Neuron (in vitro differentiated cells): ENCODE measurements around the gene CHST10.

Source experiments
- H2AFZ ChIP-seq: one replicate; pipeline ENCODE4 v1.6.1; 2013; ENCODE audit warnings: low read depth, mild to moderate bottlenecking, inconsistent platforms, low read length, moderate library complexity
- H3K27me3 ChIP-seq: one replicate; pipeline ENCODE4 v1.6.1; 2013; ENCODE audit warnings: low read length; ENCODE audit not compliant: insufficient read depth
- H3K36me3 ChIP-seq: one replicate; pipeline ENCODE4 v1.6.1; 2013; ENCODE audit warnings: low read length; ENCODE audit not compliant: insufficient read depth
- H3K4me1 ChIP-seq: one replicate; pipeline ENCODE4 v1.6.1; 2013; ENCODE audit warnings: low read length; ENCODE audit not compliant: insufficient read depth
- H3K4me3 ChIP-seq: 2 replicates; pipeline ENCODE4 v1.5.1; 2013; ENCODE audit warnings: mild to moderate bottlenecking, low read length, moderate library complexity
- H3K9me3 ChIP-seq: one replicate; pipeline ENCODE4 v1.6.1; 2013; ENCODE audit warnings: low read length

CHST10 gene

GRCh38 chr2:100425573-100426383, 8.3 kb upstream of the CHST10 start:
- H3K4me3 ChIP-seq, result no peak overlapping the region

GRCh38 chr2:100425107-100425506, 7.6 kb upstream of the CHST10 start:
- H2AFZ ChIP-seq, result no peak overlapping the region
- no peaks in the 10 kb centered on the region for H3K36me3 ChIP-seq
- H3K4me3 ChIP-seq, result no peak overlapping the region
- H3K9me3 ChIP-seq, result no peaks in the 10 kb centered on the region
- H3K27me3 ChIP-seq, result no peaks in the 10 kb centered on the region
- no peaks in the 10 kb centered on the region for H3K4me1 ChIP-seq

More at GRCh38 chr2:100425573-100426383, 8.3 kb upstream of the CHST10 start:
- Histone ChIP-seq H3K9me3 (no peaks in the 10 kb centered on the region), H3K27me3 (no peaks in the 10 kb centered on the region), H2AFZ (no peak overlapping the region), H3K4me1 (no peaks in the 10 kb centered on the region), H3K36me3 (no peaks in the 10 kb centered on the region)

GRCh38 chr2:100424277-100424875, 6.9 kb upstream of the CHST10 start:
- Histone ChIP-seq H3K9me3 (no peaks in the 10 kb centered on the region), H3K27me3 (no peaks in the 10 kb centered on the region), H3K4me1 (no peaks in the 10 kb centered on the region), H2AFZ (no peak overlapping the region), H3K4me3 (no peak overlapping the region), H3K36me3 (no peaks in the 10 kb centered on the region)

- Histone ChIP-seq H3K36me3 (no peaks in the 10 kb centered on the region), H3K9me3 (no peaks in the 10 kb centered on the region), H3K27me3 (no peaks in the 10 kb centered on the region), H3K4me1 (no peaks in the 10 kb centered on the region), H3K4me3 (no peak overlapping the region), H2AFZ (no peak overlapping the region)
Measured at GRCh38 chr2:100423631-100424030, 6.2 kb upstream of the CHST10 start.

- Histone ChIP-seq H3K9me3 (no peaks in the 10 kb centered on the region), H3K36me3 (no peaks in the 10 kb centered on the region)
Measured at GRCh38 chr2:100422320-100423055, 5.0 kb upstream of the CHST10 start.

GRCh38 chr2:100419915-100420314, 2.4 kb upstream of the CHST10 start:
- H3K4me1 ChIP-seq, result peaks cover 18% of the 10 kb centered on the region
- H3K36me3 ChIP-seq, result no peaks in the 10 kb centered on the region
- H2AFZ ChIP-seq, result no peak overlapping the region
- H3K27me3 ChIP-seq, result no peaks in the 10 kb centered on the region
- no peaks in the 10 kb centered on the region for H3K9me3 ChIP-seq
- H3K4me3 ChIP-seq, result no peak overlapping the region

More at GRCh38 chr2:100422320-100423055, 5.0 kb upstream of the CHST10 start:
- H2AFZ ChIP-seq, result no peak overlapping the region
- no peak overlapping the region for H3K4me3 ChIP-seq
- H3K27me3 ChIP-seq, result no peaks in the 10 kb centered on the region
- H3K4me1 ChIP-seq, result no peaks in the 10 kb centered on the region

GRCh38 chr2:100418406-100418962, 1.0 kb upstream of the CHST10 start:
- peaks cover 6% of the 10 kb centered on the region for H3K36me3 ChIP-seq
- H3K4me1 ChIP-seq, result peaks cover 29% of the 10 kb centered on the region
- H3K4me3 ChIP-seq, result peak overlapping the region; percentile 72
- no peaks in the 10 kb centered on the region for H3K27me3 ChIP-seq
- H3K9me3 ChIP-seq, result no peaks in the 10 kb centered on the region
- H2AFZ ChIP-seq, result peak overlapping the region; percentile 95

GRCh38 chr2:100417711-100418124, 250 bp upstream of the CHST10 start:
- Histone ChIP-seq H3K36me3 (peaks cover 6% of the 10 kb centered on the region), H2AFZ (peak overlapping the region; percentile 95), H3K27me3 (no peaks in the 10 kb centered on the region), H3K4me3 (peak overlapping the region; percentile 72), H3K4me1 (peaks cover 37% of the 10 kb centered on the region), H3K9me3 (no peaks in the 10 kb centered on the region)

GRCh38 chr2:100416397-100416934, 1.0 kb downstream of the CHST10 start:
- Histone ChIP-seq H3K4me3 (peak overlapping the region; percentile 72), H3K36me3 (peaks cover 6% of the 10 kb centered on the region), H2AFZ (peak overlapping the region; percentile 95), H3K27me3 (no peaks in the 10 kb centered on the region), H3K9me3 (no peaks in the 10 kb centered on the region), H3K4me1 (peaks cover 49% of the 10 kb centered on the region)

- Histone ChIP-seq H3K27me3 (no peaks in the 10 kb centered on the region), H3K4me1 (peaks cover 50% of the 10 kb centered on the region), H2AFZ (no peak overlapping the region), H3K9me3 (no peaks in the 10 kb centered on the region), H3K36me3 (peaks cover 6% of the 10 kb centered on the region), H3K4me3 (no peak overlapping the region)
Measured at GRCh38 chr2:100413571-100413970, 3.9 kb downstream of the CHST10 start.

GRCh38 chr2:100412881-100413321, 4.6 kb downstream of the CHST10 start:
- Histone ChIP-seq H3K36me3 (peaks cover 6% of the 10 kb centered on the region), H3K9me3 (no peaks in the 10 kb centered on the region), H2AFZ (no peak overlapping the region), H3K4me3 (no peak overlapping the region), H3K4me1 (peaks cover 50% of the 10 kb centered on the region), H3K27me3 (no peaks in the 10 kb centered on the region)

GRCh38 chr2:100412466-100412865, 5.0 kb downstream of the CHST10 start:
- no peaks in the 10 kb centered on the region for H3K9me3 ChIP-seq
- H3K4me1 ChIP-seq, result peaks cover 50% of the 10 kb centered on the region
- H2AFZ ChIP-seq, result no peak overlapping the region
- H3K4me3 ChIP-seq, result no peak overlapping the region
- peaks cover 9% of the 10 kb centered on the region for H3K36me3 ChIP-seq
- H3K27me3 ChIP-seq, result no peaks in the 10 kb centered on the region
